Hepatocyte (in vitro differentiated cells): Measurements from ENCODE around the gene PPIP5K1.

Source experiments
- CTCF ChIP-seq: fragments of 200-600 bp; sonication (generic); IDR thresholded peaks from 2 replicates; pipeline ENCODE4 v1.5.1; 2016; ENCODE audit warnings: antibody characterized with exemption, mild to moderate bottlenecking; ENCODE audit not compliant: poor library complexity
- EZH2 ChIP-seq: fragments of 200-600 bp; sonication (generic); IDR thresholded peaks from 2 replicates; pipeline ENCODE4 v1.6.1; 2016; ENCODE audit warnings: antibody characterized with exemption, mild to moderate bottlenecking, borderline replicate concordance

- TF ChIP-seq EZH2 (no peak), CTCF (no peak)
Measured at GRCh38 chr15:43529141-43529540, 60.9 kb downstream of the PPIP5K1 start.
